AG20443 (cell line): ENCODE data around the gene RNF133.

Experiments used
- DNase-seq: peaks from one replicate; pipeline ENCODE4 v3.0.0; 2012; ENCODE audit warnings: low spot score, mixed read lengths

RNF133 gene

GRCh38 chr7:122699017-122699416 lies at the start of gene RNF133:
Gene RNF133, minus strand, starts transcription at chr7:122699117. Its CDS starts 199 bp downstream, at chr7:122698918.
- no peak for DNase-seq

GRCh38 chr7:122748195-122748594 lies 49.3 kb upstream of the RNF133 start:
- DNase-seq, result no peak

- no peak for DNase-seq
Observed at GRCh38 chr7:122746948-122747347, 48.0 kb upstream of the RNF133 start.

GRCh38 chr7:122743211-122743610 lies 44.3 kb upstream of the RNF133 start:
- DNase-seq, result no peak

GRCh38 chr7:122738947-122739346 lies 40.0 kb upstream of the RNF133 start:
- no peak for DNase-seq

GRCh38 chr7:122736183-122736582 lies 37.3 kb upstream of the RNF133 start:
- no peak for DNase-seq

- no peak for DNase-seq
Observed at GRCh38 chr7:122727759-122728158, 28.8 kb upstream of the RNF133 start.

- DNase-seq, result no peak
Observed at GRCh38 chr7:122727354-122727753, 28.4 kb upstream of the RNF133 start.

GRCh38 chr7:122726881-122727280 lies 28.0 kb upstream of the RNF133 start:
- no peak for DNase-seq

GRCh38 chr7:122724366-122724765 lies 25.4 kb upstream of the RNF133 start:
- DNase-seq, result no peak

- DNase-seq, result no peak
Observed at GRCh38 chr7:122719010-122719578, 20.2 kb upstream of the RNF133 start.

- no peak for DNase-seq
Observed at GRCh38 chr7:122717356-122718089, 18.6 kb upstream of the RNF133 start.

GRCh38 chr7:122715183-122715582 lies 16.3 kb upstream of the RNF133 start:
- DNase-seq, result no peak

- DNase-seq, result no peak
Observed at GRCh38 chr7:122710916-122711315, 12.0 kb upstream of the RNF133 start.

- DNase-seq, result no peak
Observed at GRCh38 chr7:122709930-122710646, 11.2 kb upstream of the RNF133 start.

GRCh38 chr7:122706836-122707235 lies 7.9 kb upstream of the RNF133 start:
- DNase-seq, result no peak

GRCh38 chr7:122702872-122703510 lies 4.1 kb upstream of the RNF133 start, which contains the start of gene RNF148:
Gene RNF148, minus strand, starts transcription at chr7:122702922. Its CDS starts 172 bp downstream, at chr7:122702750.
- DNase-seq, result no peak

- no peak for DNase-seq
Observed at GRCh38 chr7:122695816-122696215, 3.1 kb downstream of the RNF133 start.

GRCh38 chr7:122694697-122695096 lies 4.2 kb downstream of the RNF133 start:
- no peak for DNase-seq

- DNase-seq, result no peak
Observed at GRCh38 chr7:122692769-122693309, 6.1 kb downstream of the RNF133 start.

- DNase-seq, result no peak
Observed at GRCh38 chr7:122691569-122692235, 7.2 kb downstream of the RNF133 start.
